Chondrocyte (in vitro differentiated cells): Measurements from ENCODE around the gene IRF2BP2. TPM values are rescaled to one million over a fixed set of nuclear protein-coding genes. Genes with fewer than 3 reads are reported as not detected.

Experiments used
- DNase-seq: peaks from one replicate; pipeline ENCODE4 v3.0.0; 2021; ENCODE audit warnings: mixed read lengths, low spot score
- H3K27ac Mint-ChIP-seq: one replicate; pipeline ENCODE4 v1.8.0; 2021; ENCODE audit warnings: mild to moderate bottlenecking, moderate library complexity, mixed read lengths; ENCODE audit not compliant: unreplicated experiment
- H3K27me3 Mint-ChIP-seq: 2 replicates; pipeline ENCODE4 v1.8.0; 2021; ENCODE audit warnings: low read depth, mixed read lengths
- H3K36me3 Mint-ChIP-seq: 2 replicates; pipeline ENCODE4 v1.8.0; 2021; ENCODE audit warnings: low read depth, mixed read lengths
- H3K4me1 Mint-ChIP-seq: 2 replicates; pipeline ENCODE4 v1.8.0; 2021; ENCODE audit warnings: low read depth, mild to moderate bottlenecking, mixed read lengths
- H3K4me3 Mint-ChIP-seq: one replicate; pipeline ENCODE4 v1.8.0; 2021; ENCODE audit warnings: mild to moderate bottlenecking, moderate library complexity, mixed read lengths; ENCODE audit not compliant: unreplicated experiment
- H3K9me3 Mint-ChIP-seq: 2 replicates; pipeline ENCODE4 v1.8.0; 2021; ENCODE audit warnings: low read depth, mixed read lengths
- CTCF ChIP-seq: fragments of 200-600 bp; sonication (generic); IDR thresholded peaks from 2 replicates; pipeline ENCODE4 v1.5.0; 2021; ENCODE audit warnings: antibody characterized with exemption, mild to moderate bottlenecking, moderate library complexity
- total RNA-seq: library from RNA; stranded (reverse); gene quantifications from 3 replicates; pipeline ENCODE4 v1.2.1, GENCODE V29; 2021

IRF2BP2 gene
- total RNA-seq, 1 donor from 2014 or later: 70.5 TPM

DNA sequence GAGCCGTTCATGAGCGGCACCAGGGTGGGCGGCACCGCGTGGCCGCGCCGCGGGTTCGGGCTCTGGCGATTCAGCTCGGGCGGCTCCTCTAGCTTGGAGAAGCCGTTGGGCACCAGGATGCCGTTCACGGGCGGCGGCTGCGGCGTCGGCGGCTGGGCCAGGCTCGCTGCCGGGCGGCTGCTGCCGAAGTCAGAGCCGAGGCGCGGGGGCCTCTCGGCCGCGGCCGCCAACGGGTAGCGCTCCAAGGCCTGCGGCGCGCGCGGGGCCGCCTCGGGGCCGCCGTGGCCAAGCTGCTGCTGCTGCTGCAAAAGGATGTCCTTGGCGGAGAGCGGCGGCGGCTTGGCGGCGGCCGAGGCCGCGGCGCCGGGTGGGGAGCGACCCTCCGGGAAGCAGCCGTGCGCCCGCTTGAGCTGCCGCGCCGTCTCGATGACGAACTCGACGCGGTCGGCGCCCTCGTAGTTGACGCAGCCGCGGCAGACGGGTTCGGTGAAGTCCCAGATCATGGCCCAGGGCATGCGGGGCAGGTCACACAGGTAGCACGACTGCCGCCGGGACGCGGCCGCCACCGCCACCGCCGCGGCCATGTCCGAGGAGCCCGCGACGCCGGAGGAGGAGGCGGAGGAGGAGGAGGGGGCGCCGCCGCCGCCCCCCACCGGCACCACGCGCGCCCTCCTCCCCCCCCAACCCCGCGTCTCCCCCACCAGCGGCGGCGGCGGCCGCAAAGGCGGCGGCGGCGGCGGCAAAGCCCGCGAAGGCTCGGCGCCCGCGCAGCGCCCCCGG, 877 bp downstream of the IRF2BP2 start:
- no peaks in the 10 kb centered on the region for H3K27me3 Mint-ChIP-seq
- H3K9me3 Mint-ChIP-seq: no peaks in the 10 kb centered on the region
- DNase-seq: peak; percentile 95
- H3K4me1 Mint-ChIP-seq: peaks cover 69% of the 10 kb centered on the region
- peak overlapping the region; percentile 67 for H3K4me3 Mint-ChIP-seq
- TF ChIP-seq CTCF: no peak
- H3K36me3 Mint-ChIP-seq: peaks cover 25% of the 10 kb centered on the region
- peak overlapping the region; percentile 89 for H3K27ac Mint-ChIP-seq

DNA sequence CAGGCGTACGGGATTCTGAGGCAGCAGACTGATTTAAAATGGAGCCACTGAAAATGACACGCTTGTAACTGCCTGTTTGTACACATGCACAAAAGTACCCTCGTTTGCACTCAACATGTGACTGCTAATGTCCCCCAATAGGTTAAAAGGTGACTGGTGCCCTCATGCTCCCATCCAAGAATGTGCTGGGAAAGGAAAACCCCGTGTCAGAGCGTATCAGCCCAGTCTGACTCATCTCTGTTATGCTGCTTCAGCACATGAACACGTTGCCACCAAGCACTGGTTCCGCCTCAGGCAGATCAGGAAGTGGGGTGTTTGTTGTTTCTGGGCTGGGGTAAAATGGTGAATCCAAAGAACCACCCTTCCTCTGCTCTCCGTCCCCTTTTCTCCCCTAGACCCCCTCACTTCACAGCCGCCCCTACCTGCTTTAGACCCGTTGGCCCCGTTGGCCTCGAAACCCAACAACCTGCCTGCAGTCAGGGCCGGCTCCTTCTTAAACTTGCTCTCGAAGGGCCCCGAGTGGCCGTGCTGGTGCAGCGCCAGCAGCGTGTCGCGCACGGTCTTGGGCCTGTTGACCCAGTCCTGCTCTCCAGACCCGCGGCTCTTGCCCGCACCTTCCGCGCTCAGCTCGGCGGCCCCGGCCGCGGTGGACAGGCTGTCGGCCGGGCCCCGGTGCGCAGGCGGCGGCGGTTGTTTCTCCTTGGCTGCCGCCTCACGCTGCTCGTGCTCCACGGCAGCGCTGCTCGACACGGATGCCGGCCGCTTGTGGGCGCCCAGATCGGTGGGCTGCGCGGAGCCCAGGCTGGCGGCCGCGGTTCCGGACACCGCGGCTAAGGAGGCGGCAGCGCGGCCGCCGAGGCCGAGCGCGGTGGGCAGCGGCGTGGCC, 1.7 kb downstream of the IRF2BP2 start:
- H3K36me3 Mint-ChIP-seq: peaks cover 28% of the 10 kb centered on the region
- peak overlapping the region; percentile 99 for H3K27ac Mint-ChIP-seq
- no peaks in the 10 kb centered on the region for H3K9me3 Mint-ChIP-seq
- DNase-seq: no peak
- TF ChIP-seq CTCF: peak; percentile 43
- H3K4me3 Mint-ChIP-seq: peak overlapping the region; percentile 93
- no peaks in the 10 kb centered on the region for H3K27me3 Mint-ChIP-seq
- peaks cover 69% of the 10 kb centered on the region for H3K4me1 Mint-ChIP-seq

- Mint-ChIP-seq H3K27ac (peak overlapping the region; percentile 99), H3K36me3 (peaks cover 28% of the 10 kb centered on the region), H3K4me1 (peaks cover 68% of the 10 kb centered on the region), H3K9me3 (no peaks in the 10 kb centered on the region), H3K27me3 (no peaks in the 10 kb centered on the region), H3K4me3 (peak overlapping the region; percentile 93)
- peak; percentile 58 for TF ChIP-seq CTCF
- no peak for DNase-seq
Observed at GRCh38 chr1:234607109-234608024, 2.6 kb downstream of the IRF2BP2 start.

GRCh38 chr1:234606784-234607108, 3.2 kb downstream of the IRF2BP2 start:
- Mint-ChIP-seq H3K9me3 (no peaks in the 10 kb centered on the region), H3K4me3 (peak overlapping the region; percentile 93), H3K27ac (peak overlapping the region; percentile 99), H3K4me1 (peaks cover 67% of the 10 kb centered on the region), H3K27me3 (no peaks in the 10 kb centered on the region), H3K36me3 (peaks cover 28% of the 10 kb centered on the region)
- TF ChIP-seq CTCF: no peak
- DNase-seq: no peak
